ENCODE measurements around the gene CIDEC. TPM values are rescaled to one million over a fixed set of nuclear protein-coding genes. Genes with fewer than 3 reads are reported as not detected.
A peak's percentile ranks its signal among the peaks of the same experiment; 100 is the strongest.

The CIDEC gene
- total RNA-seq, 1 experiment from 2014 or later = 0.71 TPM

- Mint-ChIP-seq H3K4me1 (ENCODE audit: low read depth, unreplicated experiment) (peaks cover 9% of the 10 kb centered on the region), H3K27me3 (ENCODE audit: unreplicated experiment) (no peaks in the 10 kb centered on the region), H3K27ac (ENCODE audit: unreplicated experiment) (peak within 1 kb of the TSS; percentile 27), H3K36me3 (ENCODE audit: insufficient read depth, unreplicated experiment) (peaks cover 15% of the 10 kb centered on the region), H3K9me3 (ENCODE audit: low read depth, unreplicated experiment) (no peaks in the 10 kb centered on the region), H3K4me3 (ENCODE audit: low read depth, unreplicated experiment) (peak within 1 kb of the TSS; percentile 69)
- DNase-seq = peak; percentile 80
- intact Hi-C loops (cut with micrococcal nuclease; ENCODE audit: unreplicated experiment) = no loop called here
- TSS peak; percentile 25 for BruUV-seq (replicated peaks)
- CTCF ChIA-PET = interaction anchor here (0.6 to 1.7 kb wide), 7 partner anchors 9 to 225 kb away, joined by 3 to 5 read pairs (median 3); partner anchors contain the start of gene VHL
- TF ChIP-seq CTCF (IDR thresholded peaks at IDR 0.05; ENCODE audit: unreplicated experiment) = no peak
These were observed 37.0 kb upstream of the CIDEC start, which contains the start of gene IL17RC for GRCh38 chr3:9916734-9917680. Gene IL17RC, plus strand, starts transcription at chr3:9917098. Its CDS starts 218 bp downstream, at chr3:9917316.

- no TSS peak for BruUV-seq (replicated peaks)
- intact Hi-C loops (cut with micrococcal nuclease; ENCODE audit: unreplicated experiment) = no loop called here
- TF ChIP-seq CTCF (IDR thresholded peaks at IDR 0.05; ENCODE audit: unreplicated experiment) = no peak
- Mint-ChIP-seq H3K9me3 (ENCODE audit: low read depth, unreplicated experiment) (no peaks in the 10 kb centered on the region), H3K27ac (ENCODE audit: unreplicated experiment) (no peak overlapping the region), H3K27me3 (ENCODE audit: unreplicated experiment) (no peaks in the 10 kb centered on the region), H3K4me3 (ENCODE audit: low read depth, unreplicated experiment) (peak overlapping the region; percentile 69), H3K4me1 (ENCODE audit: low read depth, unreplicated experiment) (peaks cover 9% of the 10 kb centered on the region), H3K36me3 (ENCODE audit: insufficient read depth, unreplicated experiment) (peaks cover 20% of the 10 kb centered on the region)
- no peak for DNase-seq
- CTCF ChIA-PET = interaction anchor here (0.7 to 1.7 kb wide), 6 partner anchors 9 to 225 kb away, joined by 3 to 5 read pairs (median 3); partner anchors contain the start of gene VHL
These were observed 36.3 kb upstream of the CIDEC start for GRCh38 chr3:9916346-9916733.

- peaks cover 22% of the 10 kb centered on the region for H3K36me3 Mint-ChIP-seq (ENCODE audit: insufficient read depth, unreplicated experiment)
- intact Hi-C loops (cut with micrococcal nuclease; ENCODE audit: unreplicated experiment) = no loop called here
- CTCF ChIA-PET = no interaction called here
- BruUV-seq (replicated peaks) = no TSS peak
- DNase-seq = no peak
- H3K27me3 Mint-ChIP-seq (ENCODE audit: unreplicated experiment) = no peaks in the 10 kb centered on the region
- TF ChIP-seq CTCF (IDR thresholded peaks at IDR 0.05; ENCODE audit: unreplicated experiment) = no peak
- H3K4me3 Mint-ChIP-seq (ENCODE audit: low read depth, unreplicated experiment) = no peak overlapping the region
- H3K4me1 Mint-ChIP-seq (ENCODE audit: low read depth, unreplicated experiment) = peaks cover 9% of the 10 kb centered on the region
- no peak overlapping the region for H3K27ac Mint-ChIP-seq (ENCODE audit: unreplicated experiment)
- H3K9me3 Mint-ChIP-seq (ENCODE audit: low read depth, unreplicated experiment) = no peaks in the 10 kb centered on the region
These were observed 35.4 kb upstream of the CIDEC start for GRCh38 chr3:9915254-9916141.

- no TSS peak for BruUV-seq (replicated peaks)
- Mint-ChIP-seq H3K4me1 (ENCODE audit: low read depth, unreplicated experiment) (peaks cover 12% of the 10 kb centered on the region), H3K4me3 (ENCODE audit: low read depth, unreplicated experiment) (no peak overlapping the region), H3K27ac (ENCODE audit: unreplicated experiment) (no peak overlapping the region), H3K36me3 (ENCODE audit: insufficient read depth, unreplicated experiment) (peaks cover 29% of the 10 kb centered on the region), H3K27me3 (ENCODE audit: unreplicated experiment) (no peaks in the 10 kb centered on the region), H3K9me3 (ENCODE audit: low read depth, unreplicated experiment) (no peaks in the 10 kb centered on the region)
- CTCF ChIA-PET = no interaction called here
- DNase-seq = no peak
- intact Hi-C loops (cut with micrococcal nuclease; ENCODE audit: unreplicated experiment) = no loop called here
- no peak for TF ChIP-seq CTCF (IDR thresholded peaks at IDR 0.05; ENCODE audit: unreplicated experiment)
These were observed 34.7 kb upstream of the CIDEC start for GRCh38 chr3:9914559-9915253.
